ENCODE data around the gene DLGAP1. TPM values are rescaled to one million over a fixed set of nuclear protein-coding genes. Genes with fewer than 3 reads are reported as not detected.

DLGAP1 gene
- total and polyA plus RNA-seq, 3 donors from 2014 or later, result 18.6 to 93.8 (median 69.1) TPM

- 67 to 89% methylated on average over 1 of the region's 1 CpG for WGBS, 2 donors
- no peak for DNase-seq
Measured at GRCh38 chr18:3935305-3935704, 519.8 kb downstream of the DLGAP1 start.

GRCh38 chr18:3932276-3932675, 522.8 kb downstream of the DLGAP1 start:
- 65 to 83% methylated on average over 3 of the region's 4 CpGs for WGBS, 2 donors
- intact Hi-C loops (cut with DNase I; ENCODE audit: low total_unique reads), result no loop called here
- no peaks in the 10 kb centered on the region for H3K27me3 ChIP-seq
- H3K36me3 ChIP-seq (ENCODE audit: low read depth, missing control alignments), result no peaks in the 10 kb centered on the region
- no peak overlapping the region for H3K27ac ChIP-seq
- no peak overlapping the region for H3K4me3 ChIP-seq
- H3K9me3 ChIP-seq, result no peaks in the 10 kb centered on the region
- no peaks in the 10 kb centered on the region for H3K4me1 ChIP-seq
- DNase-seq, result no peak
- TF ChIP-seq POLR2A (IDR thresholded peaks at IDR 0.05) (no peak), CTCF (IDR thresholded peaks at IDR 0.05) (no peak)

More at GRCh38 chr18:3935305-3935704, 519.8 kb downstream of the DLGAP1 start:
- no peaks in the 10 kb centered on the region for H3K36me3 ChIP-seq (ENCODE audit: low read depth, missing control alignments)
- no peak overlapping the region for H3K27ac ChIP-seq
- intact Hi-C loops (cut with DNase I; ENCODE audit: low total_unique reads), result no loop called here
- no peak for TF ChIP-seq CTCF (IDR thresholded peaks at IDR 0.05)
- no peaks in the 10 kb centered on the region for H3K9me3 ChIP-seq
- no peaks in the 10 kb centered on the region for H3K27me3 ChIP-seq
- H3K4me3 ChIP-seq, result no peak overlapping the region
- H3K4me1 ChIP-seq, result no peaks in the 10 kb centered on the region

- no peak for DNase-seq
- intact Hi-C loops (cut with DNase I; ENCODE audit: low total_unique reads), result no loop called here
- Histone ChIP-seq H3K4me1 (no peaks in the 10 kb centered on the region), H3K4me3 (no peak overlapping the region), H3K36me3 (ENCODE audit: low read depth, missing control alignments) (no peaks in the 10 kb centered on the region), H3K9me3 (no peaks in the 10 kb centered on the region), H3K27me3 (no peaks in the 10 kb centered on the region), H3K27ac (no peak overlapping the region)
- TF ChIP-seq CTCF (IDR thresholded peaks at IDR 0.05), result no peak
- TF ChIP-seq POLR2A (IDR thresholded peaks at IDR 0.05), result no peak
- 92 to 95% methylated on average over 4 of the region's 4 CpGs for WGBS, 2 donors
Measured at GRCh38 chr18:3931542-3932112, 523.5 kb downstream of the DLGAP1 start.

- intact Hi-C loops (cut with DNase I; ENCODE audit: low total_unique reads), result no loop called here
- Histone ChIP-seq H3K27ac (no peak overlapping the region), H3K4me1 (no peaks in the 10 kb centered on the region), H3K36me3 (ENCODE audit: low read depth, missing control alignments) (no peaks in the 10 kb centered on the region), H3K27me3 (no peaks in the 10 kb centered on the region), H3K9me3 (no peaks in the 10 kb centered on the region), H3K4me3 (no peak overlapping the region)
- no peak for DNase-seq
- TF ChIP-seq POLR2A (IDR thresholded peaks at IDR 0.05), result no peak
- no peak for TF ChIP-seq CTCF (IDR thresholded peaks at IDR 0.05)
- 97 to 99% methylated on average over 6 of the region's 6 CpGs for WGBS, 2 donors
Measured at GRCh38 chr18:3931013-3931315, 524.1 kb downstream of the DLGAP1 start.

Data from testis (tissue), 3 donors.